ENCODE results near the gene RNLS.
"Not testable (repeated sequence)": the region's sequence is repeated elsewhere in the genome, so short reads cannot be mapped to it uniquely, and the experiment has no call there.

The RNLS gene

GRCh38 chr10:88521791-88522190 lies 61.3 kb downstream of the RNLS start:
- no peak for DNase-seq

- DNase-seq, result no peak
Measured at GRCh38 chr10:88515235-88515634, 67.9 kb downstream of the RNLS start.

GRCh38 chr10:88512599-88512998 lies 70.5 kb downstream of the RNLS start:
- DNase-seq, result no peak

- no peak for DNase-seq
Measured at GRCh38 chr10:88508796-88509195, 74.3 kb downstream of the RNLS start.

- DNase-seq, result no peak
Measured at GRCh38 chr10:88507826-88508453, 75.2 kb downstream of the RNLS start.

- no peak for DNase-seq
Measured at GRCh38 chr10:88507404-88507803, 75.7 kb downstream of the RNLS start.

GRCh38 chr10:88505680-88506215 lies 77.4 kb downstream of the RNLS start:
- no peak for DNase-seq

GRCh38 chr10:88505265-88505664 lies 77.9 kb downstream of the RNLS start:
- no peak for DNase-seq

GRCh38 chr10:88500656-88501055 lies 82.5 kb downstream of the RNLS start:
- no peak for DNase-seq

GRCh38 chr10:88499569-88500470 lies 83.3 kb downstream of the RNLS start:
- no peak for DNase-seq

GRCh38 chr10:88497913-88498312 lies 85.2 kb downstream of the RNLS start:
- DNase-seq, result no peak

- no peak for DNase-seq
Measured at GRCh38 chr10:88494537-88494936, 88.6 kb downstream of the RNLS start.

GRCh38 chr10:88493691-88494483 lies 89.2 kb downstream of the RNLS start:
- DNase-seq, result no peak

- no peak for DNase-seq
Measured at GRCh38 chr10:88491314-88491713, 91.8 kb downstream of the RNLS start.

GRCh38 chr10:88490231-88490980 lies 92.7 kb downstream of the RNLS start:
- DNase-seq, result no peak

GRCh38 chr10:88489107-88489506 lies 94.0 kb downstream of the RNLS start:
- DNase-seq, result no peak

- DNase-seq, result not testable (repeated sequence)
Measured at GRCh38 chr10:88486816-88487215, 96.3 kb downstream of the RNLS start.

GRCh38 chr10:88482220-88482619 lies 100.9 kb downstream of the RNLS start:
- no peak for DNase-seq

GRCh38 chr10:88478256-88478655 lies 104.9 kb downstream of the RNLS start:
- no peak for DNase-seq

GRCh38 chr10:88477343-88478085 lies 105.6 kb downstream of the RNLS start:
- no peak for DNase-seq

Data from stimulated activated CD4-positive, alpha-beta T cell treated with anti-CD3 and anti-CD28 coated beads, Interleukin-4, amount 100 ng/mL, for 24 hours (primary cell).